Measurements from ENCODE around the gene ZBTB25.
A peak's percentile ranks its signal among the peaks of the same experiment; 100 is the strongest.

ZBTB25 gene

GRCh38 chr14:64504897-64505794 is 1.5 kb upstream of the ZBTB25 start:
- peak; percentile 88 for DNase-seq (ENCODE audit: low read depth)

GRCh38 chr14:64504310-64504896 is 765 bp upstream of the ZBTB25 start, which contains the start of gene ZBTB1:
Gene ZBTB1, plus strand, starts transcription at chr14:64504770. Its CDS starts 16,735 bp downstream, at chr14:64521505.
- peak; percentile 91 for DNase-seq (ENCODE audit: low read depth)
- no peak for TF ChIP-seq CTCF (IDR thresholded peaks at IDR 0.05; ENCODE audit: insufficient read depth, low read depth, low read length, missing control alignments)
- peak within 1 kb of the TSS; percentile 86 for H3K4me3 ChIP-seq (ENCODE audit: low read length)

More at GRCh38 chr14:64504897-64505794, 1.5 kb upstream of the ZBTB25 start:
- TF ChIP-seq CTCF (IDR thresholded peaks at IDR 0.05; ENCODE audit: insufficient read depth, low read depth, low read length, missing control alignments) = no peak
- H3K4me3 ChIP-seq (ENCODE audit: low read length) = peak overlapping the region; percentile 86

DNA sequence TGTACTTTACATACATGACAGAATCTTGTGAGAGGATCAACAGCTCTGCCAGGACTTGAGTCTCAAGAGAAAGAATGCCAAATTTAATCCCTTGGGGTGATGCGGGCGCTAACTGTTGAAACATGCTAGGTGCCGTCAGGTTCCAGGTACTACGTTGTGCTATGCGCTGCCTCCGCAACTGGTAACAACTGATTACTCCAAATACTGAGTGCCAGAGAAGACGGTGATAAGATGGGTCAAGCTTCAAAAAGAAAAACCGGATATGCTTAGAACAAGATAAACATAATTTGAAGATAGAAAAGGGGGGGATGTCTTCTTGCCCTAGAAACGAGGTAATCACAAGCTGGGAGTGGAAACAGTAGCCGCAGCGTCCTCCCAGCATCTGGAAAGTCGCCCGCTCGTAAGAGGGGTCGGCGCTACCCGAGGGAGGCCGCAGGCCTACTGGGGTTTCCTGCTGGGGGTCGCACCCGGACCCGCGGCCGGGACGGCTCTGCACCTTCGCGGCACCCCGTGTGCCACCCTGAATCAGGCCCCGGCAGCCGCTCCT is 678 bp downstream of the ZBTB25 start:
- TF ChIP-seq CTCF (IDR thresholded peaks at IDR 0.05; ENCODE audit: insufficient read depth, low read depth, low read length, missing control alignments) = no peak
- peak overlapping the region; percentile 86 for H3K4me3 ChIP-seq (ENCODE audit: low read length)
- peak; percentile 85 for DNase-seq (ENCODE audit: low read depth)

DNA sequence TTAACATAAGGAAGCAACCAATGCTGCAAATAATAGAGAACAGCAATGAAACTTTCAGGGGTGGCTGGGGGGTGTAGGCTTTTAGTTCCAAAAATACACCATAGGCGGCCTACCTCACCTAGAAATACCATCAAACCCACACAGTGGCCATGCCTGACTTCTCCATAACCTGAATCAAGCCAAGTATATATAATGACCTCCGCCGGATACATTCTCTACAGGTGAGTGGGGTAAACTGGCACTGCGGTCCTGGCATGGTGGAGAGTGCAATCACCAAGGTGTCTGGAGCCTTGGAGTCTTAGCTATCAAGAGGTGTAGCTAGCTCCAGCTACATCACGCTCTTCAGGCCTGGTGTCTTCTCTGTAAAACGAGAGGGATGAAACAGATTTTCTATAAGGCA is 1.2 kb downstream of the ZBTB25 start:
- DNase-seq (ENCODE audit: low read depth) = no peak
- peak overlapping the region; percentile 86 for H3K4me3 ChIP-seq (ENCODE audit: low read length)
- no peak for TF ChIP-seq CTCF (IDR thresholded peaks at IDR 0.05; ENCODE audit: insufficient read depth, low read depth, low read length, missing control alignments)

DNA sequence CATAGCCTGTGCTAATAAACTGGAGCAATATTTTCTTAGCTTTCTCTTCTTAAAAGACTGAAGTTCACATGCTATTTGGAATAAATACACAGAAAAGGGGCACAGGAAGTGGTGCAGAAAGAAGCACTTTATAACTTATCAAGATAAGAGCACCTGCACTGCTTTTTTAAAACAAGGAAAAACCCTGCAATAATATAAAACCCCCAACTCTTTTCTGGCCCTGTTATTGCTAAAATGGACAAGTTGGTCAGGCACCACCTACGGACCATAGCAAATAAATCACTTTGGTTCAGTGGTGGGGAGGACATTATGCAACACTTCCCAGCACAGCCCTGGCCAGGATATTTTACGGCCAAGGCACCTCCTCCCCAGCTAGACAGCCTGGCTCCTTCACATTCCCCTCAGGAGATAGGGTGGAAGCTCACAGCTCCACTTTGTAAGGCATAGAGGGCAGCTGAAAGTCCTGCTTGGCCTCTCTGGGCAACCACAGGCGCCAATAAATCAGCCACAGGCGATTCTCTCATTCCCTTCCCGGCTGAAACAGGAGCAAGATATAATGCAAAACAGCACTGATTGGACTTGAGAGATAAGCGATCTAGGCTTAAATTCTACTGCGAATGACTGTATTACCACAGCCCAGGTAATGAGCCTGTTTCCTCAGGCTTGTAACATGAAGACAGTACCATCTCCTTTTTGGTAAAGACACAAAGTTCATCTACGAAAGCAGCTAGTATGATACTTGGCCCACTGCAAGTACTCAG is 2.0 kb downstream of the ZBTB25 start:
- peak; percentile 36 for DNase-seq (ENCODE audit: low read depth)
- H3K4me3 ChIP-seq (ENCODE audit: low read length) = no peak overlapping the region
- no peak for TF ChIP-seq CTCF (IDR thresholded peaks at IDR 0.05; ENCODE audit: insufficient read depth, low read depth, low read length, missing control alignments)

DNA sequence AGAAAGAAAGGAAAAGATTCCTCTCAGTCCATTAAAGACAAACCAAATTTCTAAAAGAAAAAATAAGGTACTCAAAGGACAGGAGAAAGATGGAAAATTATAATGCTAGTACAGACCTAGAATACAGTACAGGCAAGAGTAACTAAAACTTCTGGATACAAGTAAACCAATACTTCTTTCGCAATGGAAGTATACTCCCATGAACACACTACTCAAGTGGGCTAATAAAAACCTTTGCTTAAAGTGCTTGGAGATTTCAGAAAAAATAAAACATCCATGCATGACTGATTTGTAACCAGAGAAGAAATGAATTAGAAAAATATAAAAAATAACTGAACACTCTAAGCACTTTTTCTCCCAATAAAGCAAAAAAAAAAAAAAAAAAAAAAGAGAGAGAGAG is 3.5 kb downstream of the ZBTB25 start:
- no peak for DNase-seq (ENCODE audit: low read depth)
- no peak overlapping the region for H3K4me3 ChIP-seq (ENCODE audit: low read length)
- TF ChIP-seq CTCF (IDR thresholded peaks at IDR 0.05; ENCODE audit: insufficient read depth, low read depth, low read length, missing control alignments) = no peak
